OCI-LY3 (cell line): Measurements from ENCODE around the gene CAMKK1.

Experiments used
- H2AFZ ChIP-seq: fragments of 200-600, 300-600 bp; shearing (Covaris generic); 2 replicates; pipeline ENCODE4 v1.6.0; 2014; ENCODE audit warnings: antibody characterized with exemption, low read depth, low read length
- H3K27ac ChIP-seq: fragments of 200-600, 300-600 bp; sonication (generic); 2 replicates; pipeline ENCODE4 v1.5.1; 2014; ENCODE audit warnings: mild to moderate bottlenecking, low read length, moderate library complexity, mixed read lengths
- H3K27me3 ChIP-seq: fragments of 200-600, 300-600 bp; sonication (generic); 2 replicates; pipeline ENCODE4 v1.6.1; 2014; ENCODE audit warnings: low read depth, low read length, mixed read lengths
- H3K36me3 ChIP-seq: fragments of 200-600, 300-600 bp; sonication (generic); replicated peaks from 2 replicates; pipeline ENCODE3; 2014; ENCODE audit warnings: low read depth, low read length, mixed read lengths
- H3K4me1 ChIP-seq: fragments of 300-600, 200-600 bp; sonication (generic); 2 replicates; pipeline ENCODE4 v1.6.1; 2014; ENCODE audit warnings: low read length, mixed read lengths
- H3K4me2 ChIP-seq: fragments of 200-600, 300-600 bp; sonication (generic); 2 replicates; pipeline ENCODE4 v1.6.1; 2014; ENCODE audit warnings: low read length, mixed read lengths
- H3K4me3 ChIP-seq: fragments of 300-600, 200-600 bp; sonication (generic); 2 replicates; pipeline ENCODE4 v1.5.1; 2014; ENCODE audit warnings: antibody characterized with exemption, mild to moderate bottlenecking, low read length, moderate library complexity
- H3K79me2 ChIP-seq: fragments of 300-600, 200-600 bp; shearing (Covaris generic); 2 replicates; pipeline ENCODE4 v1.6.1; 2014; ENCODE audit warnings: mild to moderate bottlenecking, low read length, mixed read lengths
- H3K9ac ChIP-seq: fragments of 300-600, 200-600 bp; shearing (Covaris generic); 2 replicates; pipeline ENCODE4 v1.6.0; 2014; ENCODE audit warnings: mild to moderate bottlenecking, low read length, moderate library complexity
- H3K9me3 ChIP-seq: fragments of 200-600, 300-600 bp; shearing (Covaris generic); 2 replicates; pipeline ENCODE4 v1.6.1; 2014; ENCODE audit warnings: low read length, mixed read lengths; ENCODE audit not compliant: insufficient read depth
- H4K20me1 ChIP-seq: fragments of 200-600, 300-600 bp; sonication (generic); 2 replicates; pipeline ENCODE4 v1.6.1; 2016; ENCODE audit warnings: low read length, mixed read lengths; ENCODE audit not compliant: insufficient read depth
- CTCF ChIP-seq: fragments of 200-600, 300-600 bp; sonication (generic); IDR thresholded peaks from 2 replicates; pipeline ENCODE4 v1.5.1; 2014; ENCODE audit warnings: antibody characterized with exemption, low read length, low read depth
- EZH2phosphoT487 ChIP-seq: fragments of 200-600 bp; shearing (Covaris generic); IDR thresholded peaks from 2 replicates; pipeline ENCODE4 v1.6.1; 2018; ENCODE audit warnings: antibody characterized with exemption, mixed run types, low read depth

Gene CAMKK1

DNA sequence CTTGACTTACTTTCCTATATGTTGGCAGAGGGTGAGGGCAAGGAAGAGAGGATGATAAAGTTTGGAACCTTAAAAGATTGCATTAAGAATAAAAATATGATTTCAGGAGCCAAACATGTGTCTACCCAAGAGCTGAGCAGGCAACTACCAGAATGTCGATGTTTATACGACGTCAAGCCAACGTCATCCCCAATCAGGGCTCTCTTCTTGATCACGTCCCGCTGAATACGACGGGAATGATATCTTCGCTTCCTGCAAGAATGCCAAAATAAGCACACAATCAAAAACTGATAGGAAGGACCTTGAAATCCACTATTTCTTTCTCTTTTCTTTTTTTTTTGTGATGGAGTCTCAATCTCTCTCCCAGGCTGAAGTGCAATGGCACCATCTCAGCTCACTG lies 71.8 kb downstream of the CAMKK1 start:
- Histone ChIP-seq H3K27ac (no peak overlapping the region), H4K20me1 (no peaks in the 10 kb centered on the region), H3K9ac (no peak overlapping the region), H3K4me2 (no peak overlapping the region), H3K27me3 (no peaks in the 10 kb centered on the region), H2AFZ (no peak overlapping the region), H3K9me3 (no peaks in the 10 kb centered on the region), H3K4me1 (no peaks in the 10 kb centered on the region), H3K36me3 (peaks cover 21% of the 10 kb centered on the region), H3K79me2 (no peaks in the 10 kb centered on the region), H3K4me3 (no peak overlapping the region)
- no peak for TF ChIP-seq CTCF
- no peak for TF ChIP-seq EZH2phosphoT487

DNA sequence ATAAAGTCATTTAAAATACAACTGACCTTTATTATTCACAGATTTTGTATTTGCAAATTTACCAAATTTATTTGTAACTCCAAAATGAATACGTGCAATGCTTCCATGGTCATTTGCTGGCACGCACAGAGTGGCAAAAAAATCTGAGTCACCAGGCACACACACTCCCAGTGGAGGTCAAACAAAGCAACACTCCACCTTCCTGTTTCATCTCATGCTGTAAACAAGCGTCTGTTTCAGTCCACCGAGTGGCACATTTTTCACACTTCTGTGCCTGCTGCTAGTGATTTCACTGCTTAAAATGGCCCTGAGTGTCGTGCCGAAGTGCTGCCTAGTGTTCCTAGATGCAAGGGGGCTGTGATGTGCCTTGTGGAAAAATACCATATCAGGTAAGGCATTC lies 74.1 kb downstream of the CAMKK1 start:
- Histone ChIP-seq H3K27me3 (no peaks in the 10 kb centered on the region), H3K79me2 (no peaks in the 10 kb centered on the region), H3K4me1 (no peaks in the 10 kb centered on the region), H3K27ac (no peak overlapping the region), H3K4me3 (no peak overlapping the region), H4K20me1 (no peaks in the 10 kb centered on the region), H3K9me3 (no peaks in the 10 kb centered on the region), H3K36me3 (peaks cover 14% of the 10 kb centered on the region), H2AFZ (no peak overlapping the region), H3K4me2 (no peak overlapping the region), H3K9ac (no peak overlapping the region)
- TF ChIP-seq EZH2phosphoT487, result no peak
- no peak for TF ChIP-seq CTCF

DNA sequence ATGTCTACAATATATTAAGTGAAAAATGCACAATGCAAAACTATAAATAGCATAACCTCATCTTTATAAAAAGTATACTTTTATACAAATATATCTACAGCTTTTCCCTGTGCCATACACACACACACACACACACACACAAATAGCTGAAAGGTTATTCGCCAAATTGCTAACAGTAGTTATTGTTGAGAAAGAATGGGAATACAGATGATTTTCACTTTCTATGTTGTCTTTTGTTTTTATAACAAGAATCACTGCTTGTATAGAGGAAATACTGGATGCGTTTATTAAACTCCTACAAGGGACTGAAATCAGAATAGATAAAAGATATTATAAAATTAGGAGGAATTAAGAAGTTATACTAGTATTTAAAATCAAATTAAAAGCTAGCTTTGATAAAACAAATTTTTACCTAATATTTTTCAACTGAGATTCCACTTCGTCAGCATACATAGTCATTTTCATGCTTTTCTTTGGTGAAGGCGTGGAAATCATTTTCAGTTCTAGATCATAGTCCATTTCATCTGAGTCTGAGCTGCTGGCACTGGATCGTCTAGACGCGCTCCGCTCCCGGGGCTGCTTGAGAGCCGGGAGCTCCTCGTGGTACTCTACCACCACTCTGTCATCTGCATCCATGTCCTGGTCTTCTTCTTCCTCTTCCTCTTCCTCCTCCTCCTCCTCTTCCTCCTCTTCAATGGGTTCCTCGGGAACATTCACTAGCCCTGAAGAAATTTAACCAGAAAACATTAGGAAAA lies 74.8 kb downstream of the CAMKK1 start:
- no peaks in the 10 kb centered on the region for H3K79me2 ChIP-seq
- no peak overlapping the region for H2AFZ ChIP-seq
- H3K27me3 ChIP-seq, result no peaks in the 10 kb centered on the region
- H3K9me3 ChIP-seq, result no peaks in the 10 kb centered on the region
- H3K36me3 ChIP-seq, result peaks cover 11% of the 10 kb centered on the region
- no peaks in the 10 kb centered on the region for H3K4me1 ChIP-seq
- no peak overlapping the region for H3K9ac ChIP-seq
- TF ChIP-seq CTCF (no peak), EZH2phosphoT487 (no peak)
- no peak overlapping the region for H3K4me3 ChIP-seq
- no peak overlapping the region for H3K27ac ChIP-seq
- no peak overlapping the region for H3K4me2 ChIP-seq
- H4K20me1 ChIP-seq, result no peaks in the 10 kb centered on the region

GRCh38 chr17:3815925-3816324 lies 76.9 kb downstream of the CAMKK1 start:
- H2AFZ ChIP-seq, result no peak overlapping the region
- no peaks in the 10 kb centered on the region for H4K20me1 ChIP-seq
- peaks cover under 1% of the 10 kb centered on the region for H3K36me3 ChIP-seq
- no peak overlapping the region for H3K4me3 ChIP-seq
- H3K4me1 ChIP-seq, result no peaks in the 10 kb centered on the region
- no peak overlapping the region for H3K4me2 ChIP-seq
- no peak overlapping the region for H3K9ac ChIP-seq
- no peak overlapping the region for H3K27ac ChIP-seq
- H3K79me2 ChIP-seq, result no peaks in the 10 kb centered on the region
- H3K9me3 ChIP-seq, result no peaks in the 10 kb centered on the region
- H3K27me3 ChIP-seq, result no peaks in the 10 kb centered on the region
- TF ChIP-seq CTCF (no peak), EZH2phosphoT487 (no peak)
